HUES48 (cell line): ENCODE measurements around the gene SLC27A4.
A peak's percentile ranks its signal among the peaks of the same experiment; 100 is the strongest.

Source experiments
- H3K27ac ChIP-seq: one replicate; pipeline ENCODE4 v1.7.0; 2013; ENCODE audit warnings: low read depth, low read length, inconsistent platforms
- H3K27me3 ChIP-seq: 2 replicates; pipeline ENCODE4 v1.6.1; 2013; ENCODE audit warnings: mild to moderate bottlenecking, low read length; ENCODE audit not compliant: control insufficient read depth, insufficient read depth
- H3K36me3 ChIP-seq: 2 replicates; pipeline ENCODE4 v1.6.1; 2013; ENCODE audit warnings: low read length; ENCODE audit not compliant: control insufficient read depth, insufficient read depth
- H3K4me1 ChIP-seq: 2 replicates; pipeline ENCODE4 v1.6.1; 2013; ENCODE audit warnings: mild to moderate bottlenecking, low read length; ENCODE audit not compliant: control insufficient read depth, insufficient read depth
- H3K4me3 ChIP-seq: 2 replicates; pipeline ENCODE4 v1.5.1; 2013; ENCODE audit warnings: mild to moderate bottlenecking, low read depth, low read length
- H3K9ac ChIP-seq: 2 replicates; pipeline ENCODE4 v1.6.1; 2013; ENCODE audit warnings: mild to moderate bottlenecking, low read depth, low read length, moderate library complexity
- H3K9me3 ChIP-seq: 2 replicates; pipeline ENCODE4 v1.6.1; 2013; ENCODE audit warnings: low read length; ENCODE audit not compliant: control insufficient read depth, insufficient read depth

SLC27A4 gene

GRCh38 chr9:128393145-128393775 is 52.9 kb downstream of the SLC27A4 start:
- Histone ChIP-seq H3K4me1 (peaks cover 58% of the 10 kb centered on the region), H3K27me3 (peaks cover 100% of the 10 kb centered on the region), H3K36me3 (peaks cover 14% of the 10 kb centered on the region), H3K9me3 (no peaks in the 10 kb centered on the region), H3K9ac (no peak overlapping the region), H3K4me3 (peak overlapping the region; percentile 48), H3K27ac (no peak overlapping the region)

GRCh38 chr9:128393970-128394369 is 53.6 kb downstream of the SLC27A4 start:
- Histone ChIP-seq H3K4me1 (peaks cover 58% of the 10 kb centered on the region), H3K9ac (no peak overlapping the region), H3K9me3 (no peaks in the 10 kb centered on the region), H3K27me3 (peaks cover 100% of the 10 kb centered on the region), H3K4me3 (no peak overlapping the region), H3K36me3 (peaks cover 7% of the 10 kb centered on the region; the same call in 1 of the 2 replicates), H3K27ac (no peak overlapping the region)

GRCh38 chr9:128394379-128395168 is 54.2 kb downstream of the SLC27A4 start:
- Histone ChIP-seq H3K4me1 (peaks cover 58% of the 10 kb centered on the region), H3K36me3 (peaks cover under 1% of the 10 kb centered on the region; the same call in 1 of the 2 replicates), H3K27ac (no peak overlapping the region), H3K9ac (no peak overlapping the region), H3K4me3 (no peak overlapping the region), H3K9me3 (no peaks in the 10 kb centered on the region), H3K27me3 (peaks cover 100% of the 10 kb centered on the region)

- Histone ChIP-seq H3K9me3 (no peaks in the 10 kb centered on the region), H3K4me3 (no peak overlapping the region), H3K27me3 (peaks cover 99% of the 10 kb centered on the region), H3K27ac (no peak overlapping the region), H3K9ac (no peak overlapping the region), H3K36me3 (no peaks in the 10 kb centered on the region), H3K4me1 (peaks cover 35% of the 10 kb centered on the region)
These were observed 56.8 kb downstream of the SLC27A4 start for GRCh38 chr9:128396970-128397613.

GRCh38 chr9:128397831-128398230 is 57.5 kb downstream of the SLC27A4 start:
- Histone ChIP-seq H3K36me3 (no peaks in the 10 kb centered on the region), H3K4me3 (no peak overlapping the region), H3K9me3 (no peaks in the 10 kb centered on the region), H3K27me3 (peaks cover 99% of the 10 kb centered on the region), H3K4me1 (peaks cover 30% of the 10 kb centered on the region), H3K9ac (no peak overlapping the region), H3K27ac (no peak overlapping the region)

GRCh38 chr9:128399861-128400260 is 59.5 kb downstream of the SLC27A4 start:
- H3K36me3 ChIP-seq, result no peaks in the 10 kb centered on the region
- H3K9ac ChIP-seq, result no peak overlapping the region
- H3K27ac ChIP-seq, result no peak overlapping the region
- peaks cover 98% of the 10 kb centered on the region for H3K27me3 ChIP-seq
- H3K4me1 ChIP-seq, result peaks cover 15% of the 10 kb centered on the region
- no peak overlapping the region for H3K4me3 ChIP-seq
- H3K9me3 ChIP-seq, result no peaks in the 10 kb centered on the region

GRCh38 chr9:128404560-128404959 is 64.2 kb downstream of the SLC27A4 start:
- Histone ChIP-seq H3K27me3 (peaks cover 98% of the 10 kb centered on the region), H3K36me3 (no peaks in the 10 kb centered on the region)

GRCh38 chr9:128405077-128405779 is 64.9 kb downstream of the SLC27A4 start:
- Histone ChIP-seq H3K9ac (no peak overlapping the region), H3K4me1 (peaks cover 28% of the 10 kb centered on the region), H3K9me3 (no peaks in the 10 kb centered on the region), H3K4me3 (no peak overlapping the region), H3K27me3 (peaks cover 98% of the 10 kb centered on the region), H3K36me3 (no peaks in the 10 kb centered on the region), H3K27ac (no peak overlapping the region)

More at GRCh38 chr9:128404560-128404959, 64.2 kb downstream of the SLC27A4 start:
- H3K9me3 ChIP-seq, result no peaks in the 10 kb centered on the region
- no peak overlapping the region for H3K4me3 ChIP-seq
- H3K27ac ChIP-seq, result no peak overlapping the region
- peaks cover 25% of the 10 kb centered on the region for H3K4me1 ChIP-seq
- no peak overlapping the region for H3K9ac ChIP-seq

GRCh38 chr9:128405780-128406171 is 65.4 kb downstream of the SLC27A4 start:
- no peak overlapping the region for H3K9ac ChIP-seq
- H3K27ac ChIP-seq, result no peak overlapping the region
- peaks cover 28% of the 10 kb centered on the region for H3K4me1 ChIP-seq
- no peak overlapping the region for H3K4me3 ChIP-seq
- no peaks in the 10 kb centered on the region for H3K9me3 ChIP-seq
- H3K27me3 ChIP-seq, result peaks cover 98% of the 10 kb centered on the region
- no peaks in the 10 kb centered on the region for H3K36me3 ChIP-seq

GRCh38 chr9:128406848-128407391 is 66.6 kb downstream of the SLC27A4 start:
- Histone ChIP-seq H3K4me3 (no peak overlapping the region), H3K4me1 (peaks cover 28% of the 10 kb centered on the region), H3K36me3 (no peaks in the 10 kb centered on the region), H3K27ac (no peak overlapping the region), H3K9ac (no peak overlapping the region), H3K9me3 (no peaks in the 10 kb centered on the region), H3K27me3 (peaks cover 98% of the 10 kb centered on the region)
